ENCODE results near the gene ZNF726.
"Not testable (repeated sequence)": the region's sequence is repeated elsewhere in the genome, so short reads cannot be mapped to it uniquely, and the experiment has no call there.

ZNF726 gene

GRCh38 chr19:23976631-23977030 is 61.9 kb downstream of the ZNF726 start:
- H3K4me3 ChIP-seq (ENCODE audit: low read depth in 1 of 2, low read length in 2 of 2); H3K27me3 ChIP-seq (ENCODE audit: low read depth, low read length); H3K9me3 ChIP-seq (ENCODE audit: control insufficient read depth in 1 of 2, low read length in 2 of 2); H3K4me1 ChIP-seq (ENCODE audit: control insufficient read depth in 1 of 2, insufficient read depth in 2 of 2, low read length in 2 of 2); H3K27ac ChIP-seq (ENCODE audit: low read length); H3K36me3 ChIP-seq (ENCODE audit: control insufficient read depth in 1 of 2, insufficient read depth in 2 of 2, low read length in 2 of 2): not testable (repeated sequence)

- not testable (repeated sequence) for H3K27me3 ChIP-seq (ENCODE audit: low read depth, low read length); H3K27ac ChIP-seq (ENCODE audit: low read length)
These were observed 62.6 kb downstream of the ZNF726 start for GRCh38 chr19:23977256-23977655.

GRCh38 chr19:23978068-23978467 is 63.4 kb downstream of the ZNF726 start:
- no peak overlapping the region for H3K27ac ChIP-seq (ENCODE audit: low read length)
- no peaks in the 10 kb centered on the region for H3K36me3 ChIP-seq (ENCODE audit: control insufficient read depth in 1 of 2, insufficient read depth in 2 of 2, low read length in 2 of 2)
- no peaks in the 10 kb centered on the region for H3K27me3 ChIP-seq (ENCODE audit: low read depth, low read length)
- no peak overlapping the region for H3K4me3 ChIP-seq (ENCODE audit: low read depth in 1 of 2, low read length in 2 of 2)
- H3K4me1 ChIP-seq (ENCODE audit: control insufficient read depth in 1 of 2, insufficient read depth in 2 of 2, low read length in 2 of 2): no peaks in the 10 kb centered on the region
- H3K9me3 ChIP-seq (ENCODE audit: control insufficient read depth in 1 of 2, low read length in 2 of 2): no peaks in the 10 kb centered on the region

More at GRCh38 chr19:23977256-23977655, 62.6 kb downstream of the ZNF726 start:
- not testable (repeated sequence) for H3K4me1 ChIP-seq (ENCODE audit: control insufficient read depth in 1 of 2, insufficient read depth in 2 of 2, low read length in 2 of 2); H3K4me3 ChIP-seq (ENCODE audit: low read depth in 1 of 2, low read length in 2 of 2); H3K9me3 ChIP-seq (ENCODE audit: control insufficient read depth in 1 of 2, low read length in 2 of 2); H3K36me3 ChIP-seq (ENCODE audit: control insufficient read depth in 1 of 2, insufficient read depth in 2 of 2, low read length in 2 of 2)

GRCh38 chr19:23980805-23981204 is 66.1 kb downstream of the ZNF726 start:
- H3K4me1 ChIP-seq (ENCODE audit: control insufficient read depth in 1 of 2, insufficient read depth in 2 of 2, low read length in 2 of 2): no peaks in the 10 kb centered on the region
- H3K27me3 ChIP-seq (ENCODE audit: low read depth, low read length): no peaks in the 10 kb centered on the region
- H3K9me3 ChIP-seq (ENCODE audit: control insufficient read depth in 1 of 2, low read length in 2 of 2): no peaks in the 10 kb centered on the region
- H3K36me3 ChIP-seq (ENCODE audit: control insufficient read depth in 1 of 2, insufficient read depth in 2 of 2, low read length in 2 of 2): no peaks in the 10 kb centered on the region
- no peak overlapping the region for H3K27ac ChIP-seq (ENCODE audit: low read length)
- no peak overlapping the region for H3K4me3 ChIP-seq (ENCODE audit: low read depth in 1 of 2, low read length in 2 of 2)

- no peak overlapping the region for H3K27ac ChIP-seq (ENCODE audit: low read length)
These were observed 67.2 kb downstream of the ZNF726 start for GRCh38 chr19:23981863-23982262.

GRCh38 chr19:23983406-23983805 is 68.7 kb downstream of the ZNF726 start:
- Histone ChIP-seq H3K27ac (ENCODE audit: low read length) (no peak overlapping the region), H3K9me3 (ENCODE audit: control insufficient read depth in 1 of 2, low read length in 2 of 2) (no peaks in the 10 kb centered on the region), H3K27me3 (ENCODE audit: low read depth, low read length) (no peaks in the 10 kb centered on the region), H3K4me1 (ENCODE audit: control insufficient read depth in 1 of 2, insufficient read depth in 2 of 2, low read length in 2 of 2) (no peaks in the 10 kb centered on the region), H3K4me3 (ENCODE audit: low read depth in 1 of 2, low read length in 2 of 2) (no peak overlapping the region), H3K36me3 (ENCODE audit: control insufficient read depth in 1 of 2, insufficient read depth in 2 of 2, low read length in 2 of 2) (no peaks in the 10 kb centered on the region)

More at GRCh38 chr19:23981863-23982262, 67.2 kb downstream of the ZNF726 start:
- Histone ChIP-seq H3K9me3 (ENCODE audit: control insufficient read depth in 1 of 2, low read length in 2 of 2) (no peaks in the 10 kb centered on the region), H3K27me3 (ENCODE audit: low read depth, low read length) (no peaks in the 10 kb centered on the region), H3K36me3 (ENCODE audit: control insufficient read depth in 1 of 2, insufficient read depth in 2 of 2, low read length in 2 of 2) (no peaks in the 10 kb centered on the region), H3K4me1 (ENCODE audit: control insufficient read depth in 1 of 2, insufficient read depth in 2 of 2, low read length in 2 of 2) (no peaks in the 10 kb centered on the region), H3K4me3 (ENCODE audit: low read depth in 1 of 2, low read length in 2 of 2) (no peak overlapping the region)

Data from muscle layer of duodenum (tissue), 2 donors.